Neural progenitor cell (in vitro differentiated cells): ENCODE data around the gene ATP6V1G1. TPM values are rescaled to one million over a fixed set of nuclear protein-coding genes. Genes with fewer than 3 reads are reported as not detected.

Source experiments
- DNase-seq: peaks from one replicate; pipeline ENCODE4 v3.0.0-alpha.2; 2016; ENCODE audit warnings: low spot score
- H2AFZ ChIP-seq: fragments of 200-600 bp; sonication (generic); replicated peaks from 2 replicates; pipeline ENCODE4 v1.6.1; 2016; ENCODE audit warnings: antibody characterized with exemption
- H3F3A ChIP-seq: fragments of 200-600 bp; sonication (generic); 2 replicates; pipeline ENCODE4 v1.6.1; 2016; ENCODE audit warnings: antibody characterized with exemption, low read depth
- H3K27ac ChIP-seq: fragments of 200-600 bp; sonication (generic); 2 replicates; pipeline ENCODE4 v1.5.1; 2016; ENCODE audit warnings: mild to moderate bottlenecking
- H3K27me3 ChIP-seq: fragments of 200-600 bp; sonication (generic); 2 replicates; pipeline ENCODE4 v1.6.1; 2016; ENCODE audit warnings: mild to moderate bottlenecking, moderate library complexity
- H3K36me3 ChIP-seq: fragments of 200-600 bp; sonication (generic); 2 replicates; pipeline ENCODE4 v1.5.1; 2016
- H3K4me1 ChIP-seq: fragments of 200-600 bp; sonication (generic); 2 replicates; pipeline ENCODE4 v1.6.1; 2016; ENCODE audit warnings: mixed run types
- H3K4me2 ChIP-seq: fragments of 200-600 bp; sonication (generic); 2 replicates; pipeline ENCODE4 v1.6.1; 2016
- H3K4me3 ChIP-seq: fragments of 200-600 bp; sonication (generic); 2 replicates; pipeline ENCODE4 v1.5.1; 2016
- H3K79me2 ChIP-seq: fragments of 200-600 bp; sonication (generic); 2 replicates; pipeline ENCODE4 v1.6.1; 2016; ENCODE audit warnings: low read depth
- H3K9ac ChIP-seq: fragments of 200-600 bp; sonication (generic); 2 replicates; pipeline ENCODE4 v1.6.1; 2016
- H3K9me3 ChIP-seq: fragments of 200-600 bp; sonication (generic); 2 replicates; pipeline ENCODE4 v1.5.1; 2016; ENCODE audit warnings: low read depth
- H4K20me1 ChIP-seq: fragments of 200-600 bp; sonication (generic); 2 replicates; pipeline ENCODE4 v1.6.1; 2016; ENCODE audit warnings: low read depth
- H3K27ac Mint-ChIP-seq: 3 replicates; pipeline ENCODE4 v1.8.0; 2021; ENCODE audit warnings: mixed read lengths
- H3K27me3 Mint-ChIP-seq: 2 replicates; pipeline ENCODE4 v1.8.0; 2022; ENCODE audit warnings: low read depth, mild to moderate bottlenecking, inconsistent platforms, moderate library complexity, mixed read lengths; ENCODE audit not compliant: insufficient read depth
- H3K36me3 Mint-ChIP-seq: 3 replicates; pipeline ENCODE4 v1.8.0; 2021; ENCODE audit warnings: mixed read lengths
- H3K4me1 Mint-ChIP-seq: 3 replicates; pipeline ENCODE4 v1.8.0; 2021; ENCODE audit warnings: mixed read lengths
- H3K4me3 Mint-ChIP-seq: 3 replicates; pipeline ENCODE4 v1.8.0; 2021; ENCODE audit warnings: mild to moderate bottlenecking, moderate library complexity, mixed read lengths
- H3K9me3 Mint-ChIP-seq: 3 replicates; pipeline ENCODE4 v1.8.0; 2020; ENCODE audit warnings: mixed read lengths
- CTCF ChIP-seq: fragments of 200-600 bp; sonication (generic); IDR thresholded peaks from 2 replicates; pipeline ENCODE4 v1.5.1; 2017; ENCODE audit warnings: antibody characterized with exemption, mild to moderate bottlenecking
- EZH2 ChIP-seq: fragments of 200-600 bp; sonication (generic); IDR thresholded peaks from 2 replicates; pipeline ENCODE4 v1.6.1; 2017; ENCODE audit warnings: antibody characterized with exemption, mild to moderate bottlenecking, moderate library complexity
- EZH2phosphoT487 ChIP-seq: fragments of 200-600 bp; sonication (generic); IDR thresholded peaks from 2 replicates; pipeline ENCODE4 v1.6.1; 2017; ENCODE audit warnings: antibody characterized with exemption
- total RNA-seq: library from RNA; depleted of rRNA; stranded (reverse); fragments of >200 nt; gene quantifications from 2 replicates; pipeline ENCODE4 v1.2.3, GENCODE V29; 2015; ENCODE audit warnings: low replicate concordance

The ATP6V1G1 gene
- total RNA-seq, 1 donor from 2014 or later, result 253 TPM

- Histone ChIP-seq H4K20me1 (no peaks in the 10 kb centered on the region), H3K9ac (no peak overlapping the region), H3K4me1 (no peaks in the 10 kb centered on the region), H3K79me2 (no peaks in the 10 kb centered on the region), H3K4me2 (no peak overlapping the region), H3K27ac (no peak overlapping the region), H3F3A (no peaks in the 10 kb centered on the region), H3K36me3 (no peaks in the 10 kb centered on the region), H3K9me3 (no peaks in the 10 kb centered on the region), H3K4me3 (no peak overlapping the region), H2AFZ (no peak overlapping the region), H3K27me3 (no peaks in the 10 kb centered on the region)
- no peak overlapping the region for H3K27ac Mint-ChIP-seq
- peaks cover 4% of the 10 kb centered on the region for H3K4me1 Mint-ChIP-seq
- no peak for TF ChIP-seq EZH2phosphoT487
- TF ChIP-seq EZH2, result no peak
- no peak for TF ChIP-seq CTCF
- DNase-seq, result no peak
- peaks cover 3% of the 10 kb centered on the region for H3K27me3 Mint-ChIP-seq
- no peak overlapping the region for H3K4me3 Mint-ChIP-seq
- peaks cover 5% of the 10 kb centered on the region for H3K9me3 Mint-ChIP-seq
- H3K36me3 Mint-ChIP-seq, result no peaks in the 10 kb centered on the region
Observed at GRCh38 chr9:114551750-114552685, 35.6 kb upstream of the ATP6V1G1 start.

- H3K27me3 ChIP-seq, result no peaks in the 10 kb centered on the region
- no peaks in the 10 kb centered on the region for H3K9me3 ChIP-seq
- peaks cover 5% of the 10 kb centered on the region for H3K9me3 Mint-ChIP-seq
- no peaks in the 10 kb centered on the region for H4K20me1 ChIP-seq
- peaks cover 3% of the 10 kb centered on the region for H3K27me3 Mint-ChIP-seq
- H3K36me3 Mint-ChIP-seq, result no peaks in the 10 kb centered on the region
- no peak overlapping the region for H2AFZ ChIP-seq
- no peaks in the 10 kb centered on the region for H3K79me2 ChIP-seq
- H3K27ac Mint-ChIP-seq, result no peak overlapping the region
- peaks cover 4% of the 10 kb centered on the region for H3K4me1 Mint-ChIP-seq
- no peak for TF ChIP-seq CTCF
- TF ChIP-seq EZH2, result no peak
- TF ChIP-seq EZH2phosphoT487, result no peak
- no peaks in the 10 kb centered on the region for H3F3A ChIP-seq
- no peak overlapping the region for H3K4me2 ChIP-seq
- no peaks in the 10 kb centered on the region for H3K36me3 ChIP-seq
- no peak overlapping the region for H3K27ac ChIP-seq
- H3K4me3 Mint-ChIP-seq, result no peak overlapping the region
- H3K4me3 ChIP-seq, result no peak overlapping the region
- H3K4me1 ChIP-seq, result no peaks in the 10 kb centered on the region
- no peak overlapping the region for H3K9ac ChIP-seq
- no peak for DNase-seq
Observed at GRCh38 chr9:114552706-114553105, 34.9 kb upstream of the ATP6V1G1 start.

GRCh38 chr9:114553202-114553601 is 34.4 kb upstream of the ATP6V1G1 start:
- H3K27me3 ChIP-seq, result no peaks in the 10 kb centered on the region
- H3K4me1 ChIP-seq, result no peaks in the 10 kb centered on the region
- no peaks in the 10 kb centered on the region for H3K36me3 ChIP-seq
- no peaks in the 10 kb centered on the region for H4K20me1 ChIP-seq
- Mint-ChIP-seq H3K27me3 (peaks cover 3% of the 10 kb centered on the region), H3K9me3 (peaks cover 5% of the 10 kb centered on the region), H3K36me3 (no peaks in the 10 kb centered on the region), H3K27ac (no peak overlapping the region), H3K4me3 (no peak overlapping the region), H3K4me1 (peaks cover 9% of the 10 kb centered on the region)
- H3K9ac ChIP-seq, result no peak overlapping the region
- H3K27ac ChIP-seq, result no peak overlapping the region
- no peaks in the 10 kb centered on the region for H3K79me2 ChIP-seq
- H3K9me3 ChIP-seq, result no peaks in the 10 kb centered on the region
- no peak overlapping the region for H2AFZ ChIP-seq
- H3K4me3 ChIP-seq, result no peak overlapping the region
- H3K4me2 ChIP-seq, result no peak overlapping the region
- H3F3A ChIP-seq, result no peaks in the 10 kb centered on the region
- TF ChIP-seq EZH2phosphoT487 (no peak), CTCF (no peak)
- DNase-seq, result no peak
